GM23338 (cell line): ENCODE results near the gene NFKBIZ. TPM values are rescaled to one million over a fixed set of nuclear protein-coding genes. Genes with fewer than 3 reads are reported as not detected.

Experiments
- ATAC-seq: fragments of 200-7000 bp; cut with Tn5 transposase; 3 replicates; pipeline ENCODE4 v1.9.1; 2020
- DNase-seq: peaks from one replicate; pipeline ENCODE4 v3.0.0-alpha.2; 2015; ENCODE audit warnings: low spot score
- H2AFZ ChIP-seq: fragments of 200-600 bp; sonication (generic); 2 replicates; pipeline ENCODE4 v1.8.0; 2016; ENCODE audit warnings: antibody characterized with exemption, mild to moderate bottlenecking, moderate library complexity
- H3F3A ChIP-seq: fragments of 200-600 bp; sonication (generic); replicated peaks from 2 replicates; pipeline ENCODE4 v1.8.0; 2017; ENCODE audit warnings: antibody characterized with exemption, mixed run types, low read depth
- H3K27ac ChIP-seq: fragments of 200-600 bp; sonication (generic); 2 replicates; pipeline ENCODE4 v1.6.1; 2016; ENCODE audit warnings: low read depth
- H3K27me3 ChIP-seq: fragments of 200-600 bp; sonication (generic); 2 replicates; pipeline ENCODE4 v1.8.0; 2016; ENCODE audit warnings: mild to moderate bottlenecking, mixed run types, moderate library complexity; ENCODE audit not compliant: insufficient read depth
- H3K36me3 ChIP-seq: fragments of 200-600 bp; sonication (generic); 2 replicates; pipeline ENCODE4 v1.8.0; 2016; ENCODE audit warnings: mild to moderate bottlenecking; ENCODE audit not compliant: insufficient read depth
- H3K4me1 ChIP-seq: fragments of 200-600 bp; sonication (generic); 2 replicates; pipeline ENCODE4 v1.8.0; 2016; ENCODE audit warnings: mild to moderate bottlenecking, moderate library complexity; ENCODE audit not compliant: insufficient read depth
- H3K4me2 ChIP-seq: fragments of 200-600 bp; sonication (generic); 2 replicates; pipeline ENCODE4 v1.7.1; 2017; ENCODE audit warnings: mixed run types
- H3K4me3 ChIP-seq: fragments of 200-600 bp; sonication (generic); 2 replicates; pipeline ENCODE4 v1.6.1; 2016; ENCODE audit warnings: mixed run types
- H3K79me2 ChIP-seq: fragments of 200-600 bp; sonication (generic); replicated peaks from 2 replicates; pipeline ENCODE4 v1.8.0; 2017; ENCODE audit warnings: mild to moderate bottlenecking; ENCODE audit not compliant: insufficient read depth
- H3K9me2 ChIP-seq: fragments of 200-600 bp; sonication (generic); 2 replicates; pipeline ENCODE4 v1.8.0; 2017; ENCODE audit not compliant: insufficient read depth
- H4K20me1 ChIP-seq: fragments of 200-600 bp; sonication (generic); replicated peaks from 2 replicates; pipeline ENCODE4 v1.8.0; 2017; ENCODE audit warnings: mild to moderate bottlenecking; ENCODE audit not compliant: insufficient read depth
- H3K27ac Mint-ChIP-seq: 2 replicates; pipeline ENCODE4 v1.8.0; 2020; ENCODE audit warnings: inconsistent platforms, mild to moderate bottlenecking, moderate library complexity, mixed read lengths
- H3K27me3 Mint-ChIP-seq: 3 replicates; pipeline ENCODE4 v1.8.0; 2022; ENCODE audit warnings: low read depth, mild to moderate bottlenecking, moderate library complexity, mixed read lengths, inconsistent platforms; ENCODE audit not compliant: insufficient read depth, poor library complexity
- H3K36me3 Mint-ChIP-seq: 3 replicates; pipeline ENCODE4 v1.8.0; 2021; ENCODE audit warnings: low read depth, mild to moderate bottlenecking, inconsistent platforms, moderate library complexity, mixed read lengths
- H3K4me1 Mint-ChIP-seq: 3 replicates; pipeline ENCODE4 v1.8.0; 2020; ENCODE audit warnings: mild to moderate bottlenecking, inconsistent platforms, mixed read lengths
- H3K4me3 Mint-ChIP-seq: 3 replicates; pipeline ENCODE4 v1.8.0; 2021; ENCODE audit warnings: moderate library complexity, mild to moderate bottlenecking, inconsistent platforms, mixed read lengths
- H3K9me3 Mint-ChIP-seq: 3 replicates; pipeline ENCODE4 v1.8.0; 2020; ENCODE audit warnings: moderate library complexity, mild to moderate bottlenecking, inconsistent platforms, mixed read lengths
- CREB1 ChIP-seq: fragments of 250-450 bp; sonication (Bioruptor Pico); IDR thresholded peaks from 2 replicates; pipeline ENCODE4 v1.5.0; 2020; ENCODE audit warnings: low read depth, mild to moderate bottlenecking, moderate library complexity
- CTCF ChIP-seq, 2 experiments: fragments of 200-600 bp in 1 of 2; sonication (generic) in 1 of 2; conservative IDR thresholded peaks; 2 replicates each; pipeline versions ENCODE4 v1.5.1 to v1.6.1; 2016 to 2017; ENCODE audit warnings: antibody characterized with exemption in 2 of 2, low read depth in 2 of 2, mild to moderate bottlenecking in 2 of 2, moderate library complexity in 1 of 2
- ETS1 ChIP-seq: IDR thresholded peaks from 2 replicates; pipeline ENCODE4 v1.6.1; 2016; ENCODE audit warnings: antibody characterized with exemption
- EZH2 ChIP-seq: fragments of 200-600 bp; sonication (generic); IDR thresholded peaks from one replicate; pipeline ENCODE4 v1.8.0; 2017; ENCODE audit warnings: antibody characterized with exemption, mild to moderate bottlenecking, low read depth; ENCODE audit not compliant: unreplicated experiment
- JUNB ChIP-seq: IDR thresholded peaks from one replicate; pipeline ENCODE4 v1.6.1; 2016; ENCODE audit warnings: antibody characterized with exemption; ENCODE audit not compliant: unreplicated experiment
- NANOG ChIP-seq: IDR thresholded peaks from 2 replicates; pipeline ENCODE4 v1.6.1; 2016; ENCODE audit warnings: antibody characterized with exemption, borderline replicate concordance
- REST ChIP-seq: IDR thresholded peaks from one replicate; pipeline ENCODE4 v1.6.1; 2018; ENCODE audit warnings: antibody characterized with exemption; ENCODE audit not compliant: unreplicated experiment
- ZNF114 ChIP-seq: fragments of 250-450 bp; sonication (Bioruptor Pico); IDR thresholded peaks from 2 replicates; pipeline ENCODE4 v1.5.0; 2020; ENCODE audit warnings: mild to moderate bottlenecking, moderate library complexity
- ZNF331 ChIP-seq: fragments of 250-450 bp; sonication (Bioruptor Pico); IDR thresholded peaks from 2 replicates; pipeline ENCODE4 v1.5.0; 2020; ENCODE audit warnings: low read depth, mild to moderate bottlenecking, moderate library complexity
- polyA plus RNA-seq: library from polyadenylated mRNA; unstranded; fragments of >200 nt; fragmentation: Nextera tagmentation; extraction: Ambion mirVana; gene quantifications from 2 replicates; pipeline ENCODE4 v1.2.1, GENCODE V29; 2016
- total RNA-seq: library from RNA; depleted of rRNA; stranded (reverse); fragments of >200 nt; shearing (Covaris generic); gene quantifications from 2 replicates; pipeline ENCODE4 v1.2.3, GENCODE V29; 2014

NFKBIZ gene
- total and polyA plus RNA-seq, 2 experiments from 2014 or later: 14.1 to 18.2 TPM

DNA sequence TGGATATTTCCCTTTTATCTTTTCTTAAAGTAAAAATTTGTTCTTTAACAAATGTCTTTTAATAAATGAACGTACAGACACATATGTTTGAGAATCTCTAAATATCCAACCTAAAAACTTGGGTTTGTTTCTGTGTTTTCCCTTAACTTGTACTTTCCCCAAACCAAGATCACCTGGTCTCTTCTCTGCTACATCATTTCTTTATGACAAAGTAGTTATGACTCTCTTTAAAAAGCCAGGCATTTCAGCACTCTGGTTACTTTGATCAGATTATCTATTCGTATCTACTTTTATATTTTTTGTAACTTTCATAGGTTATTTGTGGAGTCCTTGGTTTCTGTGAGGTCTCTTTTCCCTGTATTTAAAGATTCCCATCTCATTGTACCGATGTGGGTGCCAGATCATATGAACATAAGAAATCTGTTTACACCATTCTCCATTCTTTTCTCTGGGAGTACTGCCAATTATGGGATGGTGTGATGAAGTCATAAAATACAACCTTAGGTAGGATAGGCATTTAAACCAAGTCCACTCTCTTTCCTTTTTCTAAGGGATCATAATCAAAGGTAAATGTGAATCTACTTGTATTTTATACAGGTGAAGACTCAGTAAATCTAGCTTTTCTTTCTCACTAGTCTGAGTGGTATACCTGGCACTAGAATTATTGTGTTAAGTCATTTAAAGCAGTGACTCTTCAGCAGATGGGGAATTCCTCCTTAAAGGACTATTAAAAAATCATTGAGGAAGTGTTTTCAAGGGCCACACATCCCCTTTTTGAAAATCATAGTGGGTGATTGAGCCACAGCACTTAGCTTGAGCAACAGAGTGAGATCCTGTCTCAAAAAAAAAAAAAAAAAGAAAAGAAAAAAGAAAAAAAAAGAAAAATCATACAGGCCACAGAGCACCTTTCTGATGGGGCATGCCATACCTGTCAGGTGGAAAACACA lies 12.4 kb upstream of the NFKBIZ start (continued):
- no peak for TF ChIP-seq ZNF114
- TF ChIP-seq JUNB: no peak
- no peak for TF ChIP-seq NANOG
- TF ChIP-seq CREB1 (CRISPR knock-in tag): no peak
- no peak for TF ChIP-seq ZNF331
- no peak for TF ChIP-seq REST
- no peak for TF ChIP-seq ETS1

- peaks cover 8% of the 10 kb centered on the region for H3K27me3 Mint-ChIP-seq
- Histone ChIP-seq H3K79me2 (no peaks in the 10 kb centered on the region), H3K4me1 (peaks cover 25% of the 10 kb centered on the region), H3K36me3 (no peaks in the 10 kb centered on the region), H3K27ac (no peak overlapping the region), H2AFZ (no peak overlapping the region), H3K9me2 (no peaks in the 10 kb centered on the region), H3F3A (no peaks in the 10 kb centered on the region), H3K4me3 (no peak overlapping the region), H3K27me3 (no peaks in the 10 kb centered on the region), H4K20me1 (no peaks in the 10 kb centered on the region), H3K4me2 (no peak overlapping the region)
- H3K36me3 Mint-ChIP-seq: no peaks in the 10 kb centered on the region
- H3K4me3 Mint-ChIP-seq: no peak overlapping the region
- no peak overlapping the region for H3K27ac Mint-ChIP-seq
- TF ChIP-seq CTCF (conservative IDR thresholded peaks at IDR 0.05; ENCODE audit: low read depth in 2 of 2) (no peak), NANOG (no peak), JUNB (no peak), ZNF331 (no peak), EZH2 (no peak)
- no peak for DNase-seq
- H3K9me3 Mint-ChIP-seq: no peaks in the 10 kb centered on the region; the same call in 2 of the 3 replicates
- no peak for ATAC-seq
- H3K4me1 Mint-ChIP-seq: peaks cover 43% of the 10 kb centered on the region
Measured at GRCh38 chr3:101838691-101839090, 10.6 kb upstream of the NFKBIZ start.
